IMR-90 (cell line): ENCODE data around the gene GPD1. TPM values are rescaled to one million over a fixed set of nuclear protein-coding genes. Genes with fewer than 3 reads are reported as not detected.

Experiments
- ATAC-seq: fragments of 200-7000 bp; cut with Tn5 transposase; 2 replicates; pipeline ENCODE4 v1.9.1; 2020; ENCODE audit warnings: low read depth, mild to moderate bottlenecking, moderate library complexity
- BruUV-seq: library from RNA; stranded (reverse); fragments of 400-500 nt; replicated peaks from 2 replicates; lab custom pipeline; 2021; lab: Mats Ljungman, UMichigan
- CTCF ChIA-PET: fragments of 300-600 bp; formaldehyde crosslinking; extraction: SDS; loops from one replicate; lab custom pipeline; 2021; ENCODE audit warnings: antibody characterized with exemption; lab: Yijun Ruan, JAX
- POLR2A ChIA-PET: fragments of 300-600 bp; sonication (Branson Sonifier 250); formaldehyde crosslinking; loops from one replicate; lab custom pipeline; 2022; ENCODE audit warnings: antibody characterized with exemption; ENCODE audit not compliant: unreplicated experiment; lab: Charles Lee
- DNase-seq: peaks from one replicate; pipeline ENCODE4 v3.0.0; 2013
- H2AFZ ChIP-seq: replicated peaks from 2 replicates; pipeline ENCODE3; 2013; ENCODE audit warnings: low read length, mild to moderate bottlenecking; ENCODE audit not compliant: poor library complexity
- H2AK5ac ChIP-seq: 2 replicates; pipeline ENCODE4 v1.6.1; 2013; ENCODE audit warnings: low read depth, low read length, inconsistent platforms
- H2AK9ac ChIP-seq: replicated peaks from 2 replicates; pipeline ENCODE3; 2013; ENCODE audit warnings: mild to moderate bottlenecking, low read depth, low read length, moderate library complexity; ENCODE audit not compliant: poor library complexity
- H2BK120ac ChIP-seq: 2 replicates; pipeline ENCODE4 v1.6.1; 2013; ENCODE audit warnings: low read depth, low read length, inconsistent platforms
- H2BK15ac ChIP-seq: 3 replicates; pipeline ENCODE4 v1.6.1; 2013; ENCODE audit warnings: low read depth, low read length, inconsistent platforms
- H2BK20ac ChIP-seq: 2 replicates; pipeline ENCODE4 v1.6.1; 2013; ENCODE audit warnings: low read depth, mild to moderate bottlenecking, inconsistent platforms, low read length, moderate library complexity
- H2BK5ac ChIP-seq: 2 replicates; pipeline ENCODE4 v1.6.1; 2013; ENCODE audit warnings: mild to moderate bottlenecking, low read depth, low read length, inconsistent platforms; ENCODE audit not compliant: poor library complexity, severe bottlenecking
- H3K14ac ChIP-seq: replicated peaks from 2 replicates; pipeline ENCODE4 v1.6.1; 2013; ENCODE audit warnings: low read depth, low read length, inconsistent platforms
- H3K18ac ChIP-seq: 2 replicates; pipeline ENCODE4 v1.6.1; 2013; ENCODE audit warnings: low read depth, low read length, control low read depth
- H3K23ac ChIP-seq: 2 replicates; pipeline ENCODE4 v1.6.1; 2013; ENCODE audit warnings: low read depth, low read length, inconsistent platforms
- H3K27ac ChIP-seq: 2 replicates; pipeline ENCODE4 v1.5.1; 2013; ENCODE audit warnings: mild to moderate bottlenecking, control low read depth, low read length; ENCODE audit not compliant: insufficient read depth
- H3K27me3 ChIP-seq: 2 replicates; pipeline ENCODE4 v1.6.1; 2013; ENCODE audit warnings: low read length; ENCODE audit not compliant: control insufficient read depth, insufficient read depth
- H3K36me3 ChIP-seq: 2 replicates; pipeline ENCODE4 v1.6.1; 2013; ENCODE audit warnings: low read length, mixed read lengths; ENCODE audit not compliant: control insufficient read depth, insufficient read depth
- H3K4ac ChIP-seq: 2 replicates; pipeline ENCODE4 v1.6.1; 2013; ENCODE audit warnings: low read depth, low read length, inconsistent platforms
- H3K4me1 ChIP-seq: 2 replicates; pipeline ENCODE4 v1.6.1; 2013; ENCODE audit warnings: low read length, mixed read lengths; ENCODE audit not compliant: control insufficient read depth, insufficient read depth
- H3K4me2 ChIP-seq: 2 replicates; pipeline ENCODE4 v1.6.1; 2013; ENCODE audit warnings: low read depth, mild to moderate bottlenecking, control low read depth, low read length, moderate library complexity
- H3K4me3 ChIP-seq: 2 replicates; pipeline ENCODE4 v1.5.1; 2013; ENCODE audit warnings: low read depth, mild to moderate bottlenecking, control low read depth, low read length, moderate library complexity; ENCODE audit not compliant: insufficient read depth
- H3K56ac ChIP-seq: 2 replicates; pipeline ENCODE4 v1.6.1; 2013; ENCODE audit warnings: low read length, inconsistent platforms; ENCODE audit not compliant: insufficient read depth; ENCODE audit errors: extremely low read depth
- H3K79me1 ChIP-seq, 2 experiments: 2 replicates each; pipeline ENCODE4 v1.6.1; 2013; ENCODE audit warnings: low read length in 2 of 2, inconsistent platforms in 1 of 2, low read depth in 1 of 2
- H3K9ac ChIP-seq: 2 replicates; pipeline ENCODE4 v1.6.1; 2013; ENCODE audit warnings: low read depth, low read length, control low read depth
- H3K9me1 ChIP-seq: 2 replicates; pipeline ENCODE4 v1.6.1; 2013; ENCODE audit warnings: low read length, inconsistent platforms; ENCODE audit not compliant: insufficient read depth
- H3K9me3 ChIP-seq: 2 replicates; pipeline ENCODE4 v1.6.1; 2013; ENCODE audit warnings: low read length; ENCODE audit not compliant: control insufficient read depth, insufficient read depth
- H4K20me1 ChIP-seq: 2 replicates; pipeline ENCODE4 v1.6.1; 2013; ENCODE audit warnings: low read length, inconsistent platforms; ENCODE audit not compliant: insufficient read depth
- H4K5ac ChIP-seq: 2 replicates; pipeline ENCODE4 v1.6.1; 2013; ENCODE audit warnings: mild to moderate bottlenecking, low read depth, low read length, control low read depth
- H4K8ac ChIP-seq, 2 experiments: 2 replicates each; pipeline ENCODE4 v1.6.1; 2013; ENCODE audit warnings: low read depth in 2 of 2, low read length in 2 of 2, control low read depth in 1 of 2, inconsistent platforms in 1 of 2
- H4K91ac ChIP-seq: 2 replicates; pipeline ENCODE4 v1.6.1; 2013; ENCODE audit warnings: low read depth, low read length, inconsistent platforms; ENCODE audit not compliant: insufficient read depth
- BHLHE40 ChIP-seq: fragments of 150-350 bp; IDR thresholded peaks from 2 replicates; pipeline ENCODE4 v1.6.1; 2016; ENCODE audit warnings: mild to moderate bottlenecking, low read depth, low read length
- CEBPB ChIP-seq: IDR thresholded peaks from 2 replicates; pipeline ENCODE4 v1.6.1; 2012; ENCODE audit warnings: low read depth, low read length, improper control_type of control experiment
- CHD1 ChIP-seq: IDR thresholded peaks from 2 replicates; pipeline ENCODE4 v1.6.1; 2012; ENCODE audit warnings: low read depth, low read length, improper control_type of control experiment
- ELK1 ChIP-seq: fragments of 150-350 bp; IDR thresholded peaks from 2 replicates; pipeline ENCODE4 v1.6.1; 2016; ENCODE audit warnings: low read depth, mild to moderate bottlenecking, low read length, moderate library complexity, borderline replicate concordance
- FOS ChIP-seq: fragments of 150-350 bp; IDR thresholded peaks from 2 replicates; pipeline ENCODE4 v1.6.1; 2016; ENCODE audit warnings: low read depth, low read length
- MAFK ChIP-seq: IDR thresholded peaks from 2 replicates; pipeline ENCODE4 v1.6.1; 2012; ENCODE audit warnings: low read depth, low read length, improper control_type of control experiment
- MAZ ChIP-seq: IDR thresholded peaks from 2 replicates; pipeline ENCODE4 v1.6.1; 2012; ENCODE audit warnings: low read depth, mild to moderate bottlenecking, low read length, improper control_type of control experiment, moderate library complexity, borderline replicate concordance
- MXI1 ChIP-seq: IDR thresholded peaks from 2 replicates; pipeline ENCODE4 v1.6.1; 2012; ENCODE audit warnings: low read depth, mild to moderate bottlenecking, low read length, moderate library complexity, borderline replicate concordance
- NFE2L2 ChIP-seq: fragments of 150-350 bp; IDR thresholded peaks from 2 replicates; pipeline ENCODE4 v1.6.1; 2016; ENCODE audit warnings: low read depth, mild to moderate bottlenecking, low read length
- POLR2A ChIP-seq: IDR thresholded peaks from 2 replicates; pipeline ENCODE4 v1.6.1; 2012; ENCODE audit warnings: mild to moderate bottlenecking, low read depth, low read length
- RAD21 ChIP-seq: IDR thresholded peaks from 2 replicates; pipeline ENCODE4 v1.6.1; 2012; ENCODE audit warnings: low read length, improper control_type of control experiment
- RCOR1 ChIP-seq: IDR thresholded peaks from 2 replicates; pipeline ENCODE4 v1.6.1; 2012; ENCODE audit warnings: mild to moderate bottlenecking, low read length, improper control_type of control experiment; ENCODE audit not compliant: insufficient replicate concordance
- RFX5 ChIP-seq: IDR thresholded peaks from 2 replicates; pipeline ENCODE4 v1.8.0; 2012; ENCODE audit warnings: low read depth, mild to moderate bottlenecking, low read length, moderate library complexity
- SMC3 ChIP-seq: fragments of 150-350 bp; IDR thresholded peaks from 2 replicates; pipeline ENCODE4 v1.6.1; 2016; ENCODE audit warnings: low read depth, mild to moderate bottlenecking, antibody characterized with exemption, low read length, moderate library complexity
- WGBS, 2 experiments: methylation state at CpG; one replicate each; pipeline versions ENCODE4 v1.1.5 to v1.1.7; 2013; ENCODE audit warnings: missing lambda C conversion rate in 2 of 2; ENCODE audit not compliant: insufficient read length in 1 of 2; ENCODE audit errors: extremely low coverage in 2 of 2; 5-methylcytosine and 5-hydroxymethylcytosine counted together
- dilution Hi-C: fragments of 300-500 bp; cut with HindIII; formaldehyde crosslinking; loops from one replicate; pipeline ENCODE4 v1.14.3; 2018; ENCODE audit warnings: low sequenced_read_pairs; ENCODE audit not compliant: unreplicated experiment
- in situ Hi-C: fragments of 300-500 bp; cut with MboI; formaldehyde crosslinking; loops from 3 replicates; pipeline ENCODE4 v1.14.3; 2019; ENCODE audit warnings: low sequenced_read_pairs, inconsistent platforms, mixed read lengths
- intact Hi-C: fragments of 100-400 bp; cut with micrococcal nuclease; formaldehyde crosslinking; loops from 2 replicates; pipeline ENCODE4 v1.10.0; 2022
- polyA plus RNA-seq, 3 experiments: library from polyadenylated mRNA; depleted of rRNA; stranded (reverse); fragments of >200 nt; gene quantifications; 2 replicates each; pipeline ENCODE4 v1.2.3, GENCODE V29; 2012; ENCODE audit warnings: low replicate concordance in 1 of 3
- total RNA-seq: library from RNA; depleted of rRNA; stranded (reverse); fragments of >200 nt; gene quantifications from 2 replicates; pipeline ENCODE4 v1.2.3, GENCODE V29; 2012
- TF ChIP-seq, protein P1 (sequence below): conservative IDR thresholded peaks from 2 replicates; pipeline ENCODE4 v1.5.1; 2012; ENCODE audit warnings: mild to moderate bottlenecking, low read depth, low read length, improper control_type of control experiment
- TF ChIP-seq, protein P2 (sequence below): fragments of 150-350 bp; IDR thresholded peaks from 2 replicates; pipeline ENCODE4 v1.6.1; 2017; ENCODE audit warnings: mild to moderate bottlenecking, antibody characterized with exemption, low read length, low read depth

Gene GPD1
- total and polyA plus RNA-seq, 2 of the 4 experiments (the other 2 are of a cell fraction) = 0.05 to 0.18 TPM

- Histone ChIP-seq H2AFZ (no peak overlapping the region), H3K14ac (no peak overlapping the region), H3K56ac (no peak overlapping the region), H2BK15ac (no peak overlapping the region), H3K4me3 (no peak overlapping the region), H3K36me3 (peaks cover 30% of the 10 kb centered on the region), H3K4me2 (no peak overlapping the region), H3K18ac (no peak overlapping the region), H3K9me3 (no peaks in the 10 kb centered on the region), H3K4me1 (no peaks in the 10 kb centered on the region), H4K20me1 (peaks cover 5% of the 10 kb centered on the region; the same call in 1 of the 2 replicates), H3K9me1 (peaks cover 5% of the 10 kb centered on the region; the same call in 1 of the 2 replicates), H3K23ac (no peak overlapping the region), H3K9ac (no peak overlapping the region), H2AK5ac (no peak overlapping the region), H2BK5ac (no peak overlapping the region), H3K27me3 (no peaks in the 10 kb centered on the region), H4K91ac (no peak overlapping the region), H2BK120ac (no peak overlapping the region), H3K79me1 (peaks cover 13 to 57% of the 10 kb centered on the region in 2 experiments), H3K27ac (no peak overlapping the region), H4K5ac (no peak overlapping the region), H2AK9ac (no peak overlapping the region), H2BK20ac (no peak overlapping the region), H3K4ac (no peak overlapping the region), H4K8ac (no peak overlapping the region)
- DNase-seq (peak; percentile 15), ATAC-seq (no peak)
- POLR2A ChIA-PET = no interaction called here
- TF ChIP-seq NFE2L2 (no peak), CEBPB (no peak), POLR2A (no peak), BHLHE40 (no peak), CHD1 (no peak), MAFK (no peak), RAD21 (no peak), RFX5 (no peak), ELK1 (no peak), SMC3 (no peak), MAZ (no peak), FOS (no peak), MXI1 (no peak), RCOR1 (no peak)
- TF ChIP-seq, protein P1, sequence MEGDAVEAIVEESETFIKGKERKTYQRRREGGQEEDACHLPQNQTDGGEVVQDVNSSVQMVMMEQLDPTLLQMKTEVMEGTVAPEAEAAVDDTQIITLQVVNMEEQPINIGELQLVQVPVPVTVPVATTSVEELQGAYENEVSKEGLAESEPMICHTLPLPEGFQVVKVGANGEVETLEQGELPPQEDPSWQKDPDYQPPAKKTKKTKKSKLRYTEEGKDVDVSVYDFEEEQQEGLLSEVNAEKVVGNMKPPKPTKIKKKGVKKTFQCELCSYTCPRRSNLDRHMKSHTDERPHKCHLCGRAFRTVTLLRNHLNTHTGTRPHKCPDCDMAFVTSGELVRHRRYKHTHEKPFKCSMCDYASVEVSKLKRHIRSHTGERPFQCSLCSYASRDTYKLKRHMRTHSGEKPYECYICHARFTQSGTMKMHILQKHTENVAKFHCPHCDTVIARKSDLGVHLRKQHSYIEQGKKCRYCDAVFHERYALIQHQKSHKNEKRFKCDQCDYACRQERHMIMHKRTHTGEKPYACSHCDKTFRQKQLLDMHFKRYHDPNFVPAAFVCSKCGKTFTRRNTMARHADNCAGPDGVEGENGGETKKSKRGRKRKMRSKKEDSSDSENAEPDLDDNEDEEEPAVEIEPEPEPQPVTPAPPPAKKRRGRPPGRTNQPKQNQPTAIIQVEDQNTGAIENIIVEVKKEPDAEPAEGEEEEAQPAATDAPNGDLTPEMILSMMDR = no peak
- TF ChIP-seq, protein P2, sequence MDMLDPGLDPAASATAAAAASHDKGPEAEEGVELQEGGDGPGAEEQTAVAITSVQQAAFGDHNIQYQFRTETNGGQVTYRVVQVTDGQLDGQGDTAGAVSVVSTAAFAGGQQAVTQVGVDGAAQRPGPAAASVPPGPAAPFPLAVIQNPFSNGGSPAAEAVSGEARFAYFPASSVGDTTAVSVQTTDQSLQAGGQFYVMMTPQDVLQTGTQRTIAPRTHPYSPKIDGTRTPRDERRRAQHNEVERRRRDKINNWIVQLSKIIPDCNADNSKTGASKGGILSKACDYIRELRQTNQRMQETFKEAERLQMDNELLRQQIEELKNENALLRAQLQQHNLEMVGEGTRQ = no peak
- in situ Hi-C loops (no loop called here), intact Hi-C loops (no loop called here), dilution Hi-C loops (no loop called here)
- no TSS peak for BruUV-seq
- CTCF ChIA-PET = interaction anchor here (3.3 kb wide), 1 partner anchor 12 kb away, joined by 13 read pairs; the partner anchor contains the start of gene COX14
- no CpG with 5 or more reads among the region's 2 CpGs for WGBS, 2 experiments
Observed at GRCh38 chr12:50123203-50123602, 19.4 kb downstream of the GPD1 start.
